Kidney (tissue), 14 donors: ENCODE results near the gene TTC31. TPM values are rescaled to one million over a fixed set of nuclear protein-coding genes. Genes with fewer than 3 reads are reported as not detected.
A peak's percentile ranks its signal among the peaks of the same experiment; 100 is the strongest.

ENCODE experiments used
- DNase-seq, 5 donors: peaks; one replicate each; pipeline ENCODE4 v3.0.0-alpha.2; 2013 to 2020
- FAIRE-seq: peaks from 2 replicates; lab custom pipeline; 2012; peaks lifted over from hg19 to GRCh38; lab: Jason Lieb, UNC
- H3K27ac ChIP-seq, 2 donors: one replicate each; pipeline ENCODE4 v1.7.0; 2013; ENCODE audit warnings: low read depth in 2 of 2, low read length in 2 of 2, inconsistent platforms in 1 of 2
- H3K27me3 ChIP-seq: one replicate; pipeline ENCODE4 v1.7.1; 2013; ENCODE audit warnings: low read length, inconsistent platforms; ENCODE audit not compliant: control insufficient read depth, insufficient read depth
- H3K36me3 ChIP-seq, 3 donors: one replicate each; pipeline versions ENCODE4 v1.7.0 to v1.7.1; 2013; ENCODE audit warnings: low read length in 3 of 3, control low read depth in 1 of 3, inconsistent platforms in 1 of 3; ENCODE audit not compliant: insufficient read depth in 3 of 3, control insufficient read depth in 2 of 3
- H3K4me1 ChIP-seq, 3 donors: one replicate each; pipeline versions ENCODE4 v1.7.0 to v1.7.1; 2013; ENCODE audit warnings: low read length in 3 of 3, inconsistent platforms in 1 of 3, low read depth in 1 of 3; ENCODE audit not compliant: control insufficient read depth in 2 of 3, insufficient read depth in 2 of 3
- H3K4me3 ChIP-seq, 3 donors: one replicate each; pipeline versions ENCODE4 v1.7.0 to v1.8.1; 2013; ENCODE audit warnings: low read length in 3 of 3, control low read depth in 1 of 3, inconsistent platforms in 1 of 3
- H3K9ac ChIP-seq, 3 donors: one replicate each; pipeline versions ENCODE4 v1.7.0 to v1.7.1; 2013; ENCODE audit warnings: low read length in 3 of 3, control low read depth in 1 of 3, inconsistent platforms in 1 of 3
- H3K9me3 ChIP-seq, 3 donors: one replicate each; pipeline versions ENCODE4 v1.7.0 to v1.7.1; 2013; ENCODE audit warnings: low read length in 3 of 3, control low read depth in 1 of 3, inconsistent platforms in 1 of 3; ENCODE audit not compliant: control insufficient read depth in 2 of 3, insufficient read depth in 1 of 3
- CTCF ChIP-seq: IDR thresholded peaks from 3 replicates; pipeline ENCODE4 v1.5.1; 2012; ENCODE audit warnings: mild to moderate bottlenecking, moderate library complexity, borderline replicate concordance; ENCODE audit not compliant: insufficient read depth; ENCODE audit errors: extremely low read depth
- intact Hi-C: fragments of 100-400 bp; cut with DNase I; formaldehyde crosslinking; loops from one replicate; pipeline ENCODE4 v1.11.1; 2022
- polyA plus RNA-seq: library from polyadenylated mRNA; stranded (reverse); fragments of 350-450 nt; fragmentation: Illumina TruSeq; extraction: RNeasy Lipid Tissue Mini Kit (QIAGEN cat#74804); gene quantifications from one replicate; pipeline ENCODE4 v1.2.3, GENCODE V29; 2014; ENCODE audit warnings: low read depth, low replicate concordance; ENCODE audit not compliant: insufficient read depth
- total RNA-seq: library from RNA; stranded (reverse); fragmentation: NEBNext Ultra II Directional; extraction: Animal tissue kit (Norgen Biotek cat#: 25700); gene quantifications from one replicate; pipeline ENCODE4 v1.2.1, GENCODE V29; 2021
- donor health status: control.
- donor health status: control.
- donor health status: control.
- donor health status: control.
- donor health status: control.
- donor health status: DM: yes; HTN: yes; CAD: no.
- donor health status: Normal renal cell carcinoma (clear cell type).

TTC31 gene
- total and polyA plus RNA-seq, 2 donors from 2014 or later, result 11.5 to 29.1 TPM

GRCh38 chr2:74496997-74497776 lies 14.3 kb downstream of the TTC31 start:
- TF ChIP-seq CTCF, result no peak
- H3K27ac ChIP-seq, result no peak overlapping the region
- H3K4me3 ChIP-seq, result no peak overlapping the region
- no peak for DNase-seq
- H3K4me1 ChIP-seq, result peaks cover 0 to 16% (median 10%) of the 10 kb centered on the region in 3 donors
- peaks cover 0 to 10% (median 8%) of the 10 kb centered on the region in 3 donors for H3K36me3 ChIP-seq
- peaks cover 10% of the 10 kb centered on the region for H3K27me3 ChIP-seq
- H3K9me3 ChIP-seq, result no peaks in the 10 kb centered on the region
- FAIRE-seq, result no peak
- H3K9ac ChIP-seq, result no peak overlapping the region
- intact Hi-C loops, result no loop called here

GRCh38 chr2:74497777-74498499 lies 15.1 kb downstream of the TTC31 start:
- H3K9me3 ChIP-seq, result no peaks in the 10 kb centered on the region
- H3K4me3 ChIP-seq, result peak overlapping the region in 2 of 3 donors; percentile 35 to 38
- FAIRE-seq (no peak), DNase-seq (peak; percentile 43 to 83 (median 50))
- peaks cover 0 to 5% (median 3%) of the 10 kb centered on the region in 3 donors for H3K36me3 ChIP-seq
- H3K27ac ChIP-seq, result no peak overlapping the region
- peaks cover 12% of the 10 kb centered on the region for H3K27me3 ChIP-seq
- TF ChIP-seq CTCF, result no peak
- no peak overlapping the region for H3K9ac ChIP-seq
- intact Hi-C loops, result no loop called here
- H3K4me1 ChIP-seq, result peaks cover 0 to 19% (median 10%) of the 10 kb centered on the region in 3 donors

GRCh38 chr2:74498500-74499266 lies 15.8 kb downstream of the TTC31 start:
- Histone ChIP-seq H3K36me3 (no peaks in the 10 kb centered on the region), H3K27me3 (peaks cover 12% of the 10 kb centered on the region), H3K4me1 (peaks cover 0 to 20% (median 10%) of the 10 kb centered on the region in 3 donors), H3K9me3 (no peaks in the 10 kb centered on the region), H3K27ac (no peak overlapping the region), H3K4me3 (peak overlapping the region; percentile 6 to 35 (median 23)), H3K9ac (no peak overlapping the region)
- FAIRE-seq, result no peak
- no peak for TF ChIP-seq CTCF
- intact Hi-C loops, result no loop called here
- peak; percentile 48 to 71 (median 68) for DNase-seq
